ENCODE measurements around the gene CTBP2. TPM values are rescaled to one million over a fixed set of nuclear protein-coding genes. Genes with fewer than 3 reads are reported as not detected.

Gene CTBP2
- total and polyA plus RNA-seq, 4 donors: 3.4 to 59.2 (median 5.5) TPM

- no peak for TF ChIP-seq ZBTB33 (IDR thresholded peaks at IDR 0.05)
- TF ChIP-seq FOXA1 (IDR thresholded peaks at IDR 0.05): no peak
- no peak for TF ChIP-seq MAX (IDR thresholded peaks at IDR 0.05)
- TF ChIP-seq EGR1 (IDR thresholded peaks at IDR 0.05; ENCODE audit: low read depth in 2 of 2): no peak
Observed at GRCh38 chr10:125145636-125146035, 14.7 kb downstream of the CTBP2 start (continued).

GRCh38 chr10:125144693-125145623 lies 15.4 kb downstream of the CTBP2 start:
- H3K36me3 ChIP-seq (ENCODE audit: control insufficient read depth in 4 of 4, insufficient read depth in 3 of 4, low read depth in 1 of 4, low read length in 3 of 4): no peaks in the 10 kb centered on the region
- no peak overlapping the region for H3K4me3 ChIP-seq (ENCODE audit: low read depth in 1 of 3, low read length in 3 of 3)
- WGBS: 30% methylated on average over 13 of the region's 13 CpGs
- no peak overlapping the region for H3K27ac ChIP-seq (ENCODE audit: low read depth in 1 of 2, low read length in 2 of 2)
- H3K4me1 ChIP-seq (ENCODE audit: control insufficient read depth in 4 of 4, insufficient read depth in 4 of 4, low read length in 3 of 4): peaks cover 0 to 9% (median 0%) of the 10 kb centered on the region in 4 donors
- DNase-seq (ENCODE audit: low spot score): peak; percentile 66
- peak; percentile 6 for TF ChIP-seq CTCF (IDR thresholded peaks at IDR 0.05; ENCODE audit: low read depth, low read length, missing input control)
- no peak for TF ChIP-seq RXRA (IDR thresholded peaks at IDR 0.05)
- no peak for TF ChIP-seq JUND (IDR thresholded peaks at IDR 0.05)
- TF ChIP-seq EGR1 (IDR thresholded peaks at IDR 0.05; ENCODE audit: low read depth in 2 of 2): no peak
- TF ChIP-seq REST (IDR thresholded peaks at IDR 0.05): no peak
- no peak for TF ChIP-seq GABPA (IDR thresholded peaks at IDR 0.05 in 1 of 2, conservative IDR thresholded peaks at IDR 0.05 in 1 of 2)
- TF ChIP-seq ZBTB33 (IDR thresholded peaks at IDR 0.05): no peak
- peak; percentile 41 to 65 for TF ChIP-seq RAD21 (IDR thresholded peaks at IDR 0.05)
- no peaks in the 10 kb centered on the region for H3K27me3 ChIP-seq (ENCODE audit: control insufficient read depth in 4 of 4, insufficient read depth in 4 of 4, low read length in 3 of 4)
- H3K9me3 ChIP-seq (ENCODE audit: control insufficient read depth in 4 of 4, low read length in 3 of 4): no peaks in the 10 kb centered on the region
- H3K9ac ChIP-seq (ENCODE audit: low read depth in 1 of 2, low read length in 2 of 2): no peak overlapping the region
